ENCODE data around the gene FGD2.

GRCh38 chr6:37048851-37049757 lies 43.6 kb downstream of the FGD2 start:
- TF ChIP-seq, protein P1, sequence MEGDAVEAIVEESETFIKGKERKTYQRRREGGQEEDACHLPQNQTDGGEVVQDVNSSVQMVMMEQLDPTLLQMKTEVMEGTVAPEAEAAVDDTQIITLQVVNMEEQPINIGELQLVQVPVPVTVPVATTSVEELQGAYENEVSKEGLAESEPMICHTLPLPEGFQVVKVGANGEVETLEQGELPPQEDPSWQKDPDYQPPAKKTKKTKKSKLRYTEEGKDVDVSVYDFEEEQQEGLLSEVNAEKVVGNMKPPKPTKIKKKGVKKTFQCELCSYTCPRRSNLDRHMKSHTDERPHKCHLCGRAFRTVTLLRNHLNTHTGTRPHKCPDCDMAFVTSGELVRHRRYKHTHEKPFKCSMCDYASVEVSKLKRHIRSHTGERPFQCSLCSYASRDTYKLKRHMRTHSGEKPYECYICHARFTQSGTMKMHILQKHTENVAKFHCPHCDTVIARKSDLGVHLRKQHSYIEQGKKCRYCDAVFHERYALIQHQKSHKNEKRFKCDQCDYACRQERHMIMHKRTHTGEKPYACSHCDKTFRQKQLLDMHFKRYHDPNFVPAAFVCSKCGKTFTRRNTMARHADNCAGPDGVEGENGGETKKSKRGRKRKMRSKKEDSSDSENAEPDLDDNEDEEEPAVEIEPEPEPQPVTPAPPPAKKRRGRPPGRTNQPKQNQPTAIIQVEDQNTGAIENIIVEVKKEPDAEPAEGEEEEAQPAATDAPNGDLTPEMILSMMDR (IDR thresholded peaks at IDR 0.05) = no peak
- TF ChIP-seq POLR2A (IDR thresholded peaks at IDR 0.05) = no peak

Data from lower leg skin (tissue), 3 donors.